SIG-M5 (cell line): ENCODE data around the gene STK35.

Experiments
- DNase-seq: peaks from one replicate; lab custom pipeline; 2025; lab: John Stamatoyannopoulos, UW

The STK35 gene

GRCh38 chr20:2136275-2136674, 34.6 kb downstream of the STK35 start:
- no peak for DNase-seq

GRCh38 chr20:2137552-2138201, 36.0 kb downstream of the STK35 start:
- no peak for DNase-seq

GRCh38 chr20:2138396-2138795, 36.8 kb downstream of the STK35 start:
- no peak for DNase-seq

- DNase-seq = no peak
These were observed 37.6 kb downstream of the STK35 start for GRCh38 chr20:2139250-2139649.

GRCh38 chr20:2139736-2140135, 38.1 kb downstream of the STK35 start:
- DNase-seq = no peak

- no peak for DNase-seq
These were observed 38.9 kb downstream of the STK35 start for GRCh38 chr20:2140561-2140960.

- no peak for DNase-seq
These were observed 40.3 kb downstream of the STK35 start for GRCh38 chr20:2141600-2142575.

GRCh38 chr20:2142649-2143048, 41.0 kb downstream of the STK35 start:
- DNase-seq = no peak

GRCh38 chr20:2143594-2143993, 42.0 kb downstream of the STK35 start:
- DNase-seq = no peak

- DNase-seq = no peak
These were observed 43.2 kb downstream of the STK35 start for GRCh38 chr20:2144850-2145249.

GRCh38 chr20:2145376-2145775, 43.7 kb downstream of the STK35 start:
- DNase-seq = no peak

- DNase-seq = no peak
These were observed 44.6 kb downstream of the STK35 start for GRCh38 chr20:2146080-2146867.

- no peak for DNase-seq
These were observed 47.9 kb downstream of the STK35 start for GRCh38 chr20:2149507-2149906.

- no peak for DNase-seq
These were observed 49.0 kb downstream of the STK35 start for GRCh38 chr20:2150660-2151059.

GRCh38 chr20:2151858-2152281, 50.2 kb downstream of the STK35 start:
- no peak for DNase-seq

GRCh38 chr20:2152317-2152716, 50.7 kb downstream of the STK35 start:
- DNase-seq = no peak

GRCh38 chr20:2153326-2153725, 51.7 kb downstream of the STK35 start:
- DNase-seq = no peak

GRCh38 chr20:2156224-2156623, 54.6 kb downstream of the STK35 start:
- DNase-seq = no peak

- DNase-seq = no peak
These were observed 55.3 kb downstream of the STK35 start for GRCh38 chr20:2156666-2157624.

- no peak for DNase-seq
These were observed 60.6 kb downstream of the STK35 start for GRCh38 chr20:2162125-2162822.

- no peak for DNase-seq
These were observed 61.2 kb downstream of the STK35 start for GRCh38 chr20:2162823-2163166.
